ENCODE measurements around the gene CACNB2.

The CACNB2 gene

GRCh38 chr10:18341055-18341454 is 200.8 kb downstream of the CACNB2 start:
- H2BK12ac ChIP-seq (ENCODE audit: low read length in 2 of 2), result no peak overlapping the region
- H3K9me3 ChIP-seq (ENCODE audit: control insufficient read depth, low read length), result no peaks in the 10 kb centered on the region
- no peak overlapping the region for H2BK15ac ChIP-seq (ENCODE audit: low read depth, poor library complexity, severe bottlenecking)
- H2AFZ ChIP-seq (ENCODE audit: low read depth, low read length), result no peak overlapping the region
- H4K8ac ChIP-seq (ENCODE audit: low read length), result no peak overlapping the region
- H3K4me3 ChIP-seq (ENCODE audit: insufficient read depth in 1 of 2, low read depth in 1 of 2, low read length in 2 of 2), result peak overlapping the region in 1 of 2 experiments; percentile 78
- H3K14ac ChIP-seq (ENCODE audit: low read length in 2 of 2), result no peak overlapping the region
- H3K18ac ChIP-seq (ENCODE audit: low read depth in 1 of 2, low read length in 2 of 2), result no peak overlapping the region
- H3K79me1 ChIP-seq (replicated peaks; ENCODE audit: low read length, poor library complexity, severe bottlenecking), result no peaks in the 10 kb centered on the region
- DNase-seq, result no peak
- no peak overlapping the region for H2BK5ac ChIP-seq (ENCODE audit: low read depth, low read length, poor library complexity, severe bottlenecking)
- no peak overlapping the region for H2BK120ac ChIP-seq (ENCODE audit: low read depth, low read length)
- H3K27ac ChIP-seq (ENCODE audit: low read length, poor library complexity, severe bottlenecking), result no peak overlapping the region
- no peak overlapping the region for H3K4ac ChIP-seq (ENCODE audit: low read depth in 1 of 2, low read length in 2 of 2)
- WGBS, result 88% methylated on average over 1 of the region's 1 CpG
- no peaks in the 10 kb centered on the region for H3K4me1 ChIP-seq (ENCODE audit: control insufficient read depth, insufficient read depth, low read depth, low read length)
- H2AK5ac ChIP-seq (ENCODE audit: low read length, severe bottlenecking), result no peak overlapping the region
- H4K91ac ChIP-seq (ENCODE audit: low read length), result no peak overlapping the region
- no peaks in the 10 kb centered on the region for H3K36me3 ChIP-seq (ENCODE audit: control insufficient read depth in 1 of 2, insufficient read depth in 2 of 2, low read depth in 1 of 2, low read length in 2 of 2)
- no peak overlapping the region for H3K23ac ChIP-seq (ENCODE audit: low read length in 2 of 2)
- peak overlapping the region; percentile 61 for H3K9ac ChIP-seq (ENCODE audit: low read length)
- H3K27me3 ChIP-seq (ENCODE audit: control insufficient read depth in 1 of 2, insufficient read depth in 1 of 2, low read length in 2 of 2), result no peaks in the 10 kb centered on the region
- peak overlapping the region; percentile 54 for H3K4me2 ChIP-seq (ENCODE audit: low read length, poor library complexity, severe bottlenecking)

DNA sequence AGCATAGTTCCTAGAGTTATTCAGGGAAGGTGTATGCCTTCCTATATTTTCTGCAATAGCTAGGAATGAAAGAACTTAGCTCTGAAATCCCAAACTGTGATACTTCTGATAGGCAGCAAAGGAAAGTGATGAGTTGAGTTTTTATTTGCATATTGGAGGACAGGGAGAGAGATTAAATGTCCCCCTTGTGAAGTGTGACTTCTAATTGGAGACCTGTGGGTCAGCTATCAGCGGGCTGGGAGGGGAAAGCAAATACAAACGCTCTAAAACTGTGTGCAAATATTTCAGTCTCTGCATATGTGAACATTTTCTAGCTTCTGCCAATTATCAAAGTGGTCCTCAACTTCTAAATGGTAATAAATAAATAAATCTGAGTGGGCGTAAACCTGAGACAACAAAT is 203.3 kb downstream of the CACNB2 start:
- no peak overlapping the region for H3K18ac ChIP-seq (ENCODE audit: low read depth in 1 of 2, low read length in 2 of 2)
- no peaks in the 10 kb centered on the region for H3K27me3 ChIP-seq (ENCODE audit: control insufficient read depth in 1 of 2, insufficient read depth in 1 of 2, low read length in 2 of 2)
- no peaks in the 10 kb centered on the region for H3K36me3 ChIP-seq (ENCODE audit: control insufficient read depth in 1 of 2, insufficient read depth in 2 of 2, low read depth in 1 of 2, low read length in 2 of 2)
- no peak overlapping the region for H3K27ac ChIP-seq (ENCODE audit: low read length, poor library complexity, severe bottlenecking)
- H3K4me2 ChIP-seq (ENCODE audit: low read length, poor library complexity, severe bottlenecking), result no peak overlapping the region
- no peak overlapping the region for H2AK5ac ChIP-seq (ENCODE audit: low read length, severe bottlenecking)
- no peak overlapping the region for H2AFZ ChIP-seq (ENCODE audit: low read depth, low read length)
- H2BK5ac ChIP-seq (ENCODE audit: low read depth, low read length, poor library complexity, severe bottlenecking), result no peak overlapping the region
- no peak overlapping the region for H3K23ac ChIP-seq (ENCODE audit: low read length in 2 of 2)
- no peak overlapping the region for H4K8ac ChIP-seq (ENCODE audit: low read length)
- DNase-seq, result no peak
- no peaks in the 10 kb centered on the region for H3K79me1 ChIP-seq (replicated peaks; ENCODE audit: low read length, poor library complexity, severe bottlenecking)
- no peak overlapping the region for H3K9ac ChIP-seq (ENCODE audit: low read length)
- H4K91ac ChIP-seq (ENCODE audit: low read length), result no peak overlapping the region
- H3K14ac ChIP-seq (ENCODE audit: low read length in 2 of 2), result no peak overlapping the region
- H3K4me3 ChIP-seq (ENCODE audit: insufficient read depth in 1 of 2, low read depth in 1 of 2, low read length in 2 of 2), result no peak overlapping the region
- H2BK120ac ChIP-seq (ENCODE audit: low read depth, low read length), result no peak overlapping the region
- H3K9me3 ChIP-seq (ENCODE audit: control insufficient read depth, low read length), result no peaks in the 10 kb centered on the region
- no peak overlapping the region for H2BK12ac ChIP-seq (ENCODE audit: low read length in 2 of 2)
- H3K4me1 ChIP-seq (ENCODE audit: control insufficient read depth, insufficient read depth, low read depth, low read length), result no peaks in the 10 kb centered on the region
- no peak overlapping the region for H2BK15ac ChIP-seq (ENCODE audit: low read depth, poor library complexity, severe bottlenecking)
- WGBS, result 100% methylated on average over 1 of the region's 3 CpGs
- H3K4ac ChIP-seq (ENCODE audit: low read depth in 1 of 2, low read length in 2 of 2), result no peak overlapping the region

DNA sequence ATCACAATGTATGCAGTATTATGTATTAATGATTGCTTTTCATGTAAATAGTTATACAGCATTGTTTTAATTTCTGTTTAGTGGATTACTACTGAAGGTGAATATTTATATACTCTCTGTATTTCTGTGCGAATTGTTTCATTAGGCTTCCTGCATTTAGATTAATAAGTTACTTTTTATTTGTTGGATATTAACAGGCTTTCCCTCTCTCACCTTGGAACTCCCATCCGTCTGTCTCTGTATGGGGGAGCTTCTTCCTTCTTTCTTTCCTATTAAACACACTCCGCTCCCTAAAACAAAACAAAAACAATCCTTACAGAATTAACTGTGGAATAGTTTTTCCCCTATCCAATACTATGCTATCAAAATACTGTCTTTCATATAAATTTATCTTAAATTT is 205.1 kb downstream of the CACNB2 start:
- Histone ChIP-seq H3K27ac (ENCODE audit: low read length, poor library complexity, severe bottlenecking) (no peak overlapping the region), H3K4ac (ENCODE audit: low read depth in 1 of 2, low read length in 2 of 2) (no peak overlapping the region), H3K18ac (ENCODE audit: low read depth in 1 of 2, low read length in 2 of 2) (no peak overlapping the region), H2BK15ac (ENCODE audit: low read depth, poor library complexity, severe bottlenecking) (no peak overlapping the region), H3K14ac (ENCODE audit: low read length in 2 of 2) (no peak overlapping the region), H3K79me1 (replicated peaks; ENCODE audit: low read length, poor library complexity, severe bottlenecking) (no peaks in the 10 kb centered on the region), H2BK12ac (ENCODE audit: low read length in 2 of 2) (no peak overlapping the region), H3K9ac (ENCODE audit: low read length) (no peak overlapping the region), H2BK120ac (ENCODE audit: low read depth, low read length) (no peak overlapping the region), H3K23ac (ENCODE audit: low read length in 2 of 2) (no peak overlapping the region), H3K4me1 (ENCODE audit: control insufficient read depth, insufficient read depth, low read depth, low read length) (no peaks in the 10 kb centered on the region), H4K91ac (ENCODE audit: low read length) (no peak overlapping the region), H2AFZ (ENCODE audit: low read depth, low read length) (no peak overlapping the region), H3K36me3 (ENCODE audit: control insufficient read depth in 1 of 2, insufficient read depth in 2 of 2, low read depth in 1 of 2, low read length in 2 of 2) (no peaks in the 10 kb centered on the region), H3K27me3 (ENCODE audit: control insufficient read depth in 1 of 2, insufficient read depth in 1 of 2, low read length in 2 of 2) (no peaks in the 10 kb centered on the region), H4K8ac (ENCODE audit: low read length) (no peak overlapping the region), H3K4me2 (ENCODE audit: low read length, poor library complexity, severe bottlenecking) (no peak overlapping the region), H3K4me3 (ENCODE audit: insufficient read depth in 1 of 2, low read depth in 1 of 2, low read length in 2 of 2) (no peak overlapping the region), H3K9me3 (ENCODE audit: control insufficient read depth, low read length) (no peaks in the 10 kb centered on the region), H2BK5ac (ENCODE audit: low read depth, low read length, poor library complexity, severe bottlenecking) (no peak overlapping the region), H2AK5ac (ENCODE audit: low read length, severe bottlenecking) (no peak overlapping the region)
- DNase-seq, result no peak
- WGBS, result 91% methylated on average over 2 of the region's 3 CpGs

GRCh38 chr10:18350340-18350739 is 210.1 kb downstream of the CACNB2 start:
- Histone ChIP-seq H3K4me1 (ENCODE audit: control insufficient read depth, insufficient read depth, low read depth, low read length) (no peaks in the 10 kb centered on the region), H3K14ac (ENCODE audit: low read length in 2 of 2) (no peak overlapping the region), H4K8ac (ENCODE audit: low read length) (no peak overlapping the region), H3K4me3 (ENCODE audit: insufficient read depth in 1 of 2, low read depth in 1 of 2, low read length in 2 of 2) (no peak overlapping the region), H2BK120ac (ENCODE audit: low read depth, low read length) (no peak overlapping the region), H3K9me3 (ENCODE audit: control insufficient read depth, low read length) (no peaks in the 10 kb centered on the region), H2BK15ac (ENCODE audit: low read depth, poor library complexity, severe bottlenecking) (no peak overlapping the region), H4K91ac (ENCODE audit: low read length) (no peak overlapping the region), H3K18ac (ENCODE audit: low read depth in 1 of 2, low read length in 2 of 2) (no peak overlapping the region), H3K4ac (ENCODE audit: low read depth in 1 of 2, low read length in 2 of 2) (no peak overlapping the region), H3K27ac (ENCODE audit: low read length, poor library complexity, severe bottlenecking) (no peak overlapping the region), H2AFZ (ENCODE audit: low read depth, low read length) (no peak overlapping the region), H3K9ac (ENCODE audit: low read length) (no peak overlapping the region), H2BK12ac (ENCODE audit: low read length in 2 of 2) (no peak overlapping the region), H3K36me3 (ENCODE audit: control insufficient read depth in 1 of 2, insufficient read depth in 2 of 2, low read depth in 1 of 2, low read length in 2 of 2) (no peaks in the 10 kb centered on the region), H2AK5ac (ENCODE audit: low read length, severe bottlenecking) (no peak overlapping the region), H2BK5ac (ENCODE audit: low read depth, low read length, poor library complexity, severe bottlenecking) (no peak overlapping the region), H3K23ac (ENCODE audit: low read length in 2 of 2) (no peak overlapping the region), H3K79me1 (replicated peaks; ENCODE audit: low read length, poor library complexity, severe bottlenecking) (no peaks in the 10 kb centered on the region), H3K4me2 (ENCODE audit: low read length, poor library complexity, severe bottlenecking) (no peak overlapping the region), H3K27me3 (ENCODE audit: control insufficient read depth in 1 of 2, insufficient read depth in 1 of 2, low read length in 2 of 2) (no peaks in the 10 kb centered on the region)
- no peak for DNase-seq
- WGBS, result 88% methylated on average over 6 of the region's 6 CpGs

Measured in mesenchymal stem cell (in vitro differentiated cells and primary cell).